Ishikawa (cell line): ENCODE measurements around the gene MYH13.

ENCODE experiments used
- CEBPB ChIP-seq: IDR thresholded peaks from 2 replicates; pipeline ENCODE4 v1.6.1; 2012
- CREB1 ChIP-seq: IDR thresholded peaks from 2 replicates; pipeline ENCODE4 v1.6.1; 2012; ENCODE audit warnings: low read depth
- EP300 ChIP-seq: IDR thresholded peaks from 2 replicates; pipeline ENCODE4 v1.6.1; 2012; ENCODE audit warnings: borderline replicate concordance
- FOXM1 ChIP-seq: IDR thresholded peaks from 2 replicates; pipeline ENCODE4 v1.6.1; 2012; ENCODE audit warnings: low read depth, borderline replicate concordance
- NFIC ChIP-seq: IDR thresholded peaks from 2 replicates; pipeline ENCODE4 v1.6.1; 2012
- RAD21 ChIP-seq: IDR thresholded peaks from 2 replicates; pipeline ENCODE4 v1.6.1; 2012; ENCODE audit warnings: low read depth
- TAF1 ChIP-seq: IDR thresholded peaks from 2 replicates; pipeline ENCODE4 v1.6.1; 2012; ENCODE audit warnings: low read depth, mild to moderate bottlenecking
- TEAD4 ChIP-seq: IDR thresholded peaks from 2 replicates; pipeline ENCODE4 v1.6.1; 2012
- YY1 ChIP-seq: IDR thresholded peaks from 2 replicates; pipeline ENCODE4 v1.6.1; 2012; ENCODE audit warnings: low read depth
- ZBTB7A ChIP-seq: IDR thresholded peaks from 2 replicates; pipeline ENCODE4 v1.6.1; 2012; ENCODE audit warnings: low read depth
- TF ChIP-seq, protein P1 (sequence below): IDR thresholded peaks from 2 replicates; pipeline ENCODE4 v1.6.1; 2012
- TF ChIP-seq, protein P2 (sequence below): IDR thresholded peaks from 2 replicates; pipeline ENCODE4 v1.6.1; 2012
- TF ChIP-seq, protein P3 (sequence below): IDR thresholded peaks from 2 replicates; pipeline ENCODE4 v1.6.1; 2012; ENCODE audit warnings: low read depth, mild to moderate bottlenecking

DNA sequence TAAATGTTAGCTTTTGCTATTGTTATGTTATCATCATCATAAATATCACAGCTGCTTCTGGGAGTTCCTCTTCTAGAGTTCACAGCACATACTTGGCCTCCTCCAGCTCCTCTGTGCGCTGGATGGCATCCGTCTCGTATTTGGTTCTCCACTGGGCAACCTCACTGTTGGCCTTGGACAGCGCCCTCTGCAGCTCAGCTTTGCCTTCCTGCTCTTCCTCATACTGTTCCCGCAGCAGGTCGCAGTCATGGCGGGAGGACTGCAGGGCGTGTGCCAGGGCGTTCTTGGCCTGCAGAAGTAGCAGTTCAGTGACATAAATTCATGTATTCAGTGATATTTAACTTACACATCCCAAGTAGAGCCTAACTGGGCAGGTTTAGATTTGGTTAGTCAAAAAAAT is 25.5 kb upstream of the MYH13 start:
- TF ChIP-seq EP300 (no peak), TAF1 (no peak), RAD21 (no peak), NFIC (no peak), CREB1 (no peak), CEBPB (no peak), YY1 (no peak), TEAD4 (no peak), FOXM1 (no peak), ZBTB7A (no peak)
- TF ChIP-seq, protein P1, sequence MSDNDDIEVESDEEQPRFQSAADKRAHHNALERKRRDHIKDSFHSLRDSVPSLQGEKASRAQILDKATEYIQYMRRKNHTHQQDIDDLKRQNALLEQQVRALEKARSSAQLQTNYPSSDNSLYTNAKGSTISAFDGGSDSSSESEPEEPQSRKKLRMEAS = no peak
- TF ChIP-seq, protein P2, sequence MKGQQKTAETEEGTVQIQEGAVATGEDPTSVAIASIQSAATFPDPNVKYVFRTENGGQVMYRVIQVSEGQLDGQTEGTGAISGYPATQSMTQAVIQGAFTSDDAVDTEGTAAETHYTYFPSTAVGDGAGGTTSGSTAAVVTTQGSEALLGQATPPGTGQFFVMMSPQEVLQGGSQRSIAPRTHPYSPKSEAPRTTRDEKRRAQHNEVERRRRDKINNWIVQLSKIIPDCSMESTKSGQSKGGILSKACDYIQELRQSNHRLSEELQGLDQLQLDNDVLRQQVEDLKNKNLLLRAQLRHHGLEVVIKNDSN = no peak
- TF ChIP-seq, protein P3, sequence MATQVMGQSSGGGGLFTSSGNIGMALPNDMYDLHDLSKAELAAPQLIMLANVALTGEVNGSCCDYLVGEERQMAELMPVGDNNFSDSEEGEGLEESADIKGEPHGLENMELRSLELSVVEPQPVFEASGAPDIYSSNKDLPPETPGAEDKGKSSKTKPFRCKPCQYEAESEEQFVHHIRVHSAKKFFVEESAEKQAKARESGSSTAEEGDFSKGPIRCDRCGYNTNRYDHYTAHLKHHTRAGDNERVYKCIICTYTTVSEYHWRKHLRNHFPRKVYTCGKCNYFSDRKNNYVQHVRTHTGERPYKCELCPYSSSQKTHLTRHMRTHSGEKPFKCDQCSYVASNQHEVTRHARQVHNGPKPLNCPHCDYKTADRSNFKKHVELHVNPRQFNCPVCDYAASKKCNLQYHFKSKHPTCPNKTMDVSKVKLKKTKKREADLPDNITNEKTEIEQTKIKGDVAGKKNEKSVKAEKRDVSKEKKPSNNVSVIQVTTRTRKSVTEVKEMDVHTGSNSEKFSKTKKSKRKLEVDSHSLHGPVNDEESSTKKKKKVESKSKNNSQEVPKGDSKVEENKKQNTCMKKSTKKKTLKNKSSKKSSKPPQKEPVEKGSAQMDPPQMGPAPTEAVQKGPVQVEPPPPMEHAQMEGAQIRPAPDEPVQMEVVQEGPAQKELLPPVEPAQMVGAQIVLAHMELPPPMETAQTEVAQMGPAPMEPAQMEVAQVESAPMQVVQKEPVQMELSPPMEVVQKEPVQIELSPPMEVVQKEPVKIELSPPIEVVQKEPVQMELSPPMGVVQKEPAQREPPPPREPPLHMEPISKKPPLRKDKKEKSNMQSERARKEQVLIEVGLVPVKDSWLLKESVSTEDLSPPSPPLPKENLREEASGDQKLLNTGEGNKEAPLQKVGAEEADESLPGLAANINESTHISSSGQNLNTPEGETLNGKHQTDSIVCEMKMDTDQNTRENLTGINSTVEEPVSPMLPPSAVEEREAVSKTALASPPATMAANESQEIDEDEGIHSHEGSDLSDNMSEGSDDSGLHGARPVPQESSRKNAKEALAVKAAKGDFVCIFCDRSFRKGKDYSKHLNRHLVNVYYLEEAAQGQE = no peak
